HCT116 (cell line): ENCODE data around the gene SMARCA5.

Experiments
- EZH2 ChIP-seq: fragments of 200-600 bp; sonication (generic); IDR thresholded peaks from 2 replicates; pipeline ENCODE4 v1.6.1; 2017; ENCODE audit warnings: antibody characterized with exemption, mixed run types
- EZH2phosphoT487 ChIP-seq: fragments of 200-600 bp; IDR thresholded peaks from 2 replicates; pipeline ENCODE4 v1.6.1; 2018; ENCODE audit warnings: antibody characterized with exemption, borderline replicate concordance
- POLR2A ChIP-seq: IDR thresholded peaks from 2 replicates; pipeline ENCODE4 v1.7.0; 2011; ENCODE audit warnings: borderline replicate concordance; ENCODE audit not compliant: insufficient read depth, insufficient read length; ENCODE audit errors: extremely low read depth
- RAD21 ChIP-seq: IDR thresholded peaks from 2 replicates; pipeline ENCODE4 v1.6.1; 2012; ENCODE audit warnings: low read depth, mild to moderate bottlenecking
- SP1 ChIP-seq: IDR thresholded peaks from 2 replicates; pipeline ENCODE4 v1.6.1; 2012; ENCODE audit warnings: low read depth
- YY1 ChIP-seq: IDR thresholded peaks from 2 replicates; pipeline ENCODE4 v1.6.1; 2011; ENCODE audit warnings: low read length, low read depth, moderate library complexity, mild to moderate bottlenecking; ENCODE audit not compliant: insufficient replicate concordance; ENCODE audit errors: extremely low read depth
- ZNF274 ChIP-seq: fragments of 200-500 bp; sonication (Bioruptor generic); IDR thresholded peaks from 2 replicates; pipeline ENCODE4 v1.6.1; 2014; ENCODE audit warnings: mild to moderate bottlenecking, low read depth, low read length, inconsistent platforms
- TF ChIP-seq, protein P1 (sequence below), 3 experiments: fragments of 200-600 bp in 1 of 3; sonication (generic) in 1 of 3; IDR thresholded peaks in 2 of 3; conservative IDR thresholded peaks in 1 of 3; 2 replicates each; pipeline ENCODE4 v1.5.1; 2012 to 2017; ENCODE audit warnings: low read depth in 2 of 3, low read length in 2 of 3, antibody characterized with exemption in 1 of 3, borderline replicate concordance in 1 of 3, control low read depth in 1 of 3, mild to moderate bottlenecking in 1 of 3, mixed read lengths in 1 of 3, mixed run types in 1 of 3, moderate library complexity in 1 of 3; ENCODE audit not compliant: insufficient read depth in 1 of 3
- TF ChIP-seq, protein P2 (sequence below): IDR thresholded peaks from 2 replicates; pipeline ENCODE4 v1.6.1; 2012
- TF ChIP-seq, protein P3 (sequence below): IDR thresholded peaks from 2 replicates; pipeline ENCODE4 v1.6.1; 2012; ENCODE audit warnings: low read depth

DNA sequence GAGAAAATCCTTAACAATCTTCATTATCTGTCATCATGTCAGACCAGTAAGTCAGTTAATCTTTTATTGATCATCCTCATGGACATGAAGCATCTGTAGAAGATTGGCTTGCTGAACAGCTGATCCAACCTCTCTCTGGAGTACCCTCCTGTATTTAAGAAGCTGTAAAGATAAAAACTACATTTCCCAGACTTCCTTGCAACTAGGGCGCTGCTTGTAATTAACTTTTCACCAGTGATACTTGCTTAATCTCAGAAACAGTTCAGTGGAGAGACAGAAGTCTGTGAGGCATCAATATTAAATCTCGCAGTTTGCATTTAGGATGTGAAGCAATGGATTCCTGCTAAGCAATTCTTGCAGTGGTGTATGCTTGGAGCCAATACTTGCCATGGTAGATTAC lies 36.0 kb upstream of the SMARCA5 start:
- no peak for TF ChIP-seq EZH2phosphoT487
- TF ChIP-seq, protein P1, sequence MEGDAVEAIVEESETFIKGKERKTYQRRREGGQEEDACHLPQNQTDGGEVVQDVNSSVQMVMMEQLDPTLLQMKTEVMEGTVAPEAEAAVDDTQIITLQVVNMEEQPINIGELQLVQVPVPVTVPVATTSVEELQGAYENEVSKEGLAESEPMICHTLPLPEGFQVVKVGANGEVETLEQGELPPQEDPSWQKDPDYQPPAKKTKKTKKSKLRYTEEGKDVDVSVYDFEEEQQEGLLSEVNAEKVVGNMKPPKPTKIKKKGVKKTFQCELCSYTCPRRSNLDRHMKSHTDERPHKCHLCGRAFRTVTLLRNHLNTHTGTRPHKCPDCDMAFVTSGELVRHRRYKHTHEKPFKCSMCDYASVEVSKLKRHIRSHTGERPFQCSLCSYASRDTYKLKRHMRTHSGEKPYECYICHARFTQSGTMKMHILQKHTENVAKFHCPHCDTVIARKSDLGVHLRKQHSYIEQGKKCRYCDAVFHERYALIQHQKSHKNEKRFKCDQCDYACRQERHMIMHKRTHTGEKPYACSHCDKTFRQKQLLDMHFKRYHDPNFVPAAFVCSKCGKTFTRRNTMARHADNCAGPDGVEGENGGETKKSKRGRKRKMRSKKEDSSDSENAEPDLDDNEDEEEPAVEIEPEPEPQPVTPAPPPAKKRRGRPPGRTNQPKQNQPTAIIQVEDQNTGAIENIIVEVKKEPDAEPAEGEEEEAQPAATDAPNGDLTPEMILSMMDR (IDR thresholded peaks at IDR 0.05 in 2 of 3, conservative IDR thresholded peaks at IDR 0.05 in 1 of 3; ENCODE audit: borderline replicate concordance in 1 of 3, insufficient read depth in 1 of 3, low read depth in 2 of 3, low read length in 2 of 3), result no peak
- no peak for TF ChIP-seq ZNF274
- no peak for TF ChIP-seq EZH2
- no peak for TF ChIP-seq SP1
- no peak for TF ChIP-seq POLR2A
- TF ChIP-seq, protein P2, sequence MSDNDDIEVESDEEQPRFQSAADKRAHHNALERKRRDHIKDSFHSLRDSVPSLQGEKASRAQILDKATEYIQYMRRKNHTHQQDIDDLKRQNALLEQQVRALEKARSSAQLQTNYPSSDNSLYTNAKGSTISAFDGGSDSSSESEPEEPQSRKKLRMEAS, result no peak
- no peak for TF ChIP-seq YY1
- TF ChIP-seq, protein P3, sequence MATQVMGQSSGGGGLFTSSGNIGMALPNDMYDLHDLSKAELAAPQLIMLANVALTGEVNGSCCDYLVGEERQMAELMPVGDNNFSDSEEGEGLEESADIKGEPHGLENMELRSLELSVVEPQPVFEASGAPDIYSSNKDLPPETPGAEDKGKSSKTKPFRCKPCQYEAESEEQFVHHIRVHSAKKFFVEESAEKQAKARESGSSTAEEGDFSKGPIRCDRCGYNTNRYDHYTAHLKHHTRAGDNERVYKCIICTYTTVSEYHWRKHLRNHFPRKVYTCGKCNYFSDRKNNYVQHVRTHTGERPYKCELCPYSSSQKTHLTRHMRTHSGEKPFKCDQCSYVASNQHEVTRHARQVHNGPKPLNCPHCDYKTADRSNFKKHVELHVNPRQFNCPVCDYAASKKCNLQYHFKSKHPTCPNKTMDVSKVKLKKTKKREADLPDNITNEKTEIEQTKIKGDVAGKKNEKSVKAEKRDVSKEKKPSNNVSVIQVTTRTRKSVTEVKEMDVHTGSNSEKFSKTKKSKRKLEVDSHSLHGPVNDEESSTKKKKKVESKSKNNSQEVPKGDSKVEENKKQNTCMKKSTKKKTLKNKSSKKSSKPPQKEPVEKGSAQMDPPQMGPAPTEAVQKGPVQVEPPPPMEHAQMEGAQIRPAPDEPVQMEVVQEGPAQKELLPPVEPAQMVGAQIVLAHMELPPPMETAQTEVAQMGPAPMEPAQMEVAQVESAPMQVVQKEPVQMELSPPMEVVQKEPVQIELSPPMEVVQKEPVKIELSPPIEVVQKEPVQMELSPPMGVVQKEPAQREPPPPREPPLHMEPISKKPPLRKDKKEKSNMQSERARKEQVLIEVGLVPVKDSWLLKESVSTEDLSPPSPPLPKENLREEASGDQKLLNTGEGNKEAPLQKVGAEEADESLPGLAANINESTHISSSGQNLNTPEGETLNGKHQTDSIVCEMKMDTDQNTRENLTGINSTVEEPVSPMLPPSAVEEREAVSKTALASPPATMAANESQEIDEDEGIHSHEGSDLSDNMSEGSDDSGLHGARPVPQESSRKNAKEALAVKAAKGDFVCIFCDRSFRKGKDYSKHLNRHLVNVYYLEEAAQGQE, result no peak
- TF ChIP-seq RAD21, result no peak
